Hepatocyte (in vitro differentiated cells): ENCODE measurements around the gene GRPR.

ENCODE experiments used
- CTCF ChIP-seq: fragments of 200-600 bp; sonication (generic); IDR thresholded peaks from 2 replicates; pipeline ENCODE4 v1.5.1; 2016; ENCODE audit warnings: antibody characterized with exemption, mild to moderate bottlenecking; ENCODE audit not compliant: poor library complexity
- EZH2 ChIP-seq: fragments of 200-600 bp; sonication (generic); IDR thresholded peaks from 2 replicates; pipeline ENCODE4 v1.6.1; 2016; ENCODE audit warnings: antibody characterized with exemption, mild to moderate bottlenecking, borderline replicate concordance

GRCh38 chrX:16185725-16186136, 62.4 kb downstream of the GRPR start:
- TF ChIP-seq CTCF (no peak), EZH2 (no peak)
